Measurements from ENCODE around the gene C10orf67.

C10orf67 gene

GRCh38 chr10:23341004-23341403 is 3.6 kb downstream of the C10orf67 start:
- Histone ChIP-seq H3K27ac (ENCODE audit: low read depth, low read length) (no peak overlapping the region), H3K27me3 (ENCODE audit: control insufficient read depth, low read length) (no peaks in the 10 kb centered on the region), H3K4me3 (ENCODE audit: low read length) (no peak overlapping the region), H3K9me2 (replicated peaks; ENCODE audit: control insufficient read depth, low read length) (no peaks in the 10 kb centered on the region), H3K79me2 (ENCODE audit: control insufficient read depth, low read length) (no peaks in the 10 kb centered on the region), H3K36me3 (ENCODE audit: control insufficient read depth, low read length) (no peaks in the 10 kb centered on the region), H3K4me2 (ENCODE audit: low read length) (no peak overlapping the region), H3K4me1 (ENCODE audit: control insufficient read depth, low read length) (peaks cover 24% of the 10 kb centered on the region), H4K20me1 (ENCODE audit: control insufficient read depth, insufficient read depth, low read depth, low read length) (no peaks in the 10 kb centered on the region), H3K9me3 (ENCODE audit: control insufficient read depth, insufficient read depth, low read length) (no peaks in the 10 kb centered on the region), H3F3A (ENCODE audit: control insufficient read depth, insufficient read depth) (no peaks in the 10 kb centered on the region)
- TF ChIP-seq CTCF (IDR thresholded peaks at IDR 0.05; ENCODE audit: low read depth, low read length, poor library complexity, severe bottlenecking) = no peak
- no peak for TF ChIP-seq EZH2phosphoT487 (IDR thresholded peaks at IDR 0.05; ENCODE audit: borderline replicate concordance, low read length)

- no peak overlapping the region for H3K4me2 ChIP-seq (ENCODE audit: low read length)
- no peaks in the 10 kb centered on the region for H4K20me1 ChIP-seq (ENCODE audit: control insufficient read depth, insufficient read depth, low read depth, low read length)
- H3K27ac ChIP-seq (ENCODE audit: low read depth, low read length) = no peak overlapping the region
- no peaks in the 10 kb centered on the region for H3K36me3 ChIP-seq (ENCODE audit: control insufficient read depth, low read length)
- no peaks in the 10 kb centered on the region for H3F3A ChIP-seq (ENCODE audit: control insufficient read depth, insufficient read depth)
- H3K79me2 ChIP-seq (ENCODE audit: control insufficient read depth, low read length) = no peaks in the 10 kb centered on the region
- H3K9me2 ChIP-seq (replicated peaks; ENCODE audit: control insufficient read depth, low read length) = no peaks in the 10 kb centered on the region
- H3K27me3 ChIP-seq (ENCODE audit: control insufficient read depth, low read length) = no peaks in the 10 kb centered on the region
- H3K4me1 ChIP-seq (ENCODE audit: control insufficient read depth, low read length) = peaks cover 24% of the 10 kb centered on the region
- no peaks in the 10 kb centered on the region for H3K9me3 ChIP-seq (ENCODE audit: control insufficient read depth, insufficient read depth, low read length)
- no peak overlapping the region for H3K4me3 ChIP-seq (ENCODE audit: low read length)
- no peak for TF ChIP-seq CTCF (IDR thresholded peaks at IDR 0.05; ENCODE audit: low read depth, low read length, poor library complexity, severe bottlenecking)
- TF ChIP-seq EZH2phosphoT487 (IDR thresholded peaks at IDR 0.05; ENCODE audit: borderline replicate concordance, low read length) = no peak
Observed at GRCh38 chr10:23340354-23340753, 4.2 kb downstream of the C10orf67 start.

- Histone ChIP-seq H3K79me2 (ENCODE audit: control insufficient read depth, low read length) (no peaks in the 10 kb centered on the region), H3F3A (ENCODE audit: control insufficient read depth, insufficient read depth) (no peaks in the 10 kb centered on the region), H4K20me1 (ENCODE audit: control insufficient read depth, insufficient read depth, low read depth, low read length) (no peaks in the 10 kb centered on the region), H3K4me1 (ENCODE audit: control insufficient read depth, low read length) (peaks cover 17% of the 10 kb centered on the region), H3K9me2 (replicated peaks; ENCODE audit: control insufficient read depth, low read length) (no peaks in the 10 kb centered on the region), H3K27ac (ENCODE audit: low read depth, low read length) (no peak overlapping the region), H3K36me3 (ENCODE audit: control insufficient read depth, low read length) (no peaks in the 10 kb centered on the region), H3K27me3 (ENCODE audit: control insufficient read depth, low read length) (no peaks in the 10 kb centered on the region), H3K4me2 (ENCODE audit: low read length) (no peak overlapping the region), H3K4me3 (ENCODE audit: low read length) (no peak overlapping the region), H3K9me3 (ENCODE audit: control insufficient read depth, insufficient read depth, low read length) (no peaks in the 10 kb centered on the region)
- TF ChIP-seq CTCF (IDR thresholded peaks at IDR 0.05; ENCODE audit: low read depth, low read length, poor library complexity, severe bottlenecking) (no peak), EZH2phosphoT487 (IDR thresholded peaks at IDR 0.05; ENCODE audit: borderline replicate concordance, low read length) (no peak)
Observed at GRCh38 chr10:23338886-23339285, 5.7 kb downstream of the C10orf67 start.
